Mesothelial cell of epicardium (in vitro differentiated cells): ENCODE data around the gene GREB1L. TPM values are rescaled to one million over a fixed set of nuclear protein-coding genes. Genes with fewer than 3 reads are reported as not detected.
A peak's percentile ranks its signal among the peaks of the same experiment; 100 is the strongest.
"Not testable (repeated sequence)": the region's sequence is repeated elsewhere in the genome, so short reads cannot be mapped to it uniquely, and the experiment has no call there.

Experiments used
- DNase-seq, 2 experiments: peaks; one replicate each; pipeline ENCODE4 v3.0.0; 2021; ENCODE audit warnings: low spot score in 2 of 2; ENCODE audit not compliant: unreplicated experiment in 2 of 2
- H3K27ac Mint-ChIP-seq: 2 replicates; pipeline ENCODE4 v1.8.0; 2021; ENCODE audit warnings: mixed read lengths
- H3K27me3 Mint-ChIP-seq: 2 replicates; pipeline ENCODE4 v1.8.0; 2021; ENCODE audit warnings: low read depth, mixed read lengths
- H3K36me3 Mint-ChIP-seq: 2 replicates; pipeline ENCODE4 v1.8.0; 2021; ENCODE audit warnings: mixed read lengths
- H3K4me1 Mint-ChIP-seq: 2 replicates; pipeline ENCODE4 v1.8.0; 2021; ENCODE audit warnings: mixed read lengths
- H3K4me3 Mint-ChIP-seq: 2 replicates; pipeline ENCODE4 v1.8.0; 2021; ENCODE audit warnings: mild to moderate bottlenecking, moderate library complexity, mixed read lengths
- H3K9me3 Mint-ChIP-seq: 2 replicates; pipeline ENCODE4 v1.8.0; 2021; ENCODE audit warnings: mixed read lengths
- total RNA-seq: library from RNA; stranded (reverse); gene quantifications from 3 replicates; pipeline ENCODE4 v1.2.1, GENCODE V29; 2021
- TF ChIP-seq, protein P1 (sequence below): fragments of 200-600 bp; sonication (generic); IDR thresholded peaks from one replicate; pipeline ENCODE4 v1.5.0; 2021; ENCODE audit warnings: antibody characterized with exemption; ENCODE audit not compliant: unreplicated experiment

GREB1L gene
- total RNA-seq, 1 donor from 2014 or later = 25.5 TPM

DNA sequence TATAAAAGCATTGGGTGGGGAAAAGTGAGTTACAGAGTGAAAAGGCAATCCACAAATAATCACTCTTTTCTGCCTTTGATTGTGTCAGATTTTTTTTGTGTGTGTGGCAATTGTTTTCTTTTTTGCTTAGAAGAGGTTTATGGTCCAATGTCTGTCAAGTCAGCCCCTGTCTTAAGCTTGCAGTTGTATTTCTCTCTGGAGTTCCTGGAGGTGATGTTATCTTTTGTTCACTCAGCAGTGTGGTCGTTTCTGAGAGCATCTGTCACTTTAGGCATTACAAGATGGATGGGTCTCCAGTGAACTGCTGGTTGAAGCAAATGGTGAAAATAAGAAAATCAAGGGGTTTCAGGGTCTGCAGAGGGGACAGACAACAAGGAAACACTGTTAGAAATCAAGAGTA, 121.3 kb downstream of the GREB1L start:
- Mint-ChIP-seq H3K4me1 (peaks cover 39% of the 10 kb centered on the region), H3K4me3 (no peak overlapping the region), H3K27me3 (no peaks in the 10 kb centered on the region), H3K27ac (no peak overlapping the region), H3K36me3 (no peaks in the 10 kb centered on the region), H3K9me3 (peaks cover 4% of the 10 kb centered on the region)
- TF ChIP-seq, protein P1, sequence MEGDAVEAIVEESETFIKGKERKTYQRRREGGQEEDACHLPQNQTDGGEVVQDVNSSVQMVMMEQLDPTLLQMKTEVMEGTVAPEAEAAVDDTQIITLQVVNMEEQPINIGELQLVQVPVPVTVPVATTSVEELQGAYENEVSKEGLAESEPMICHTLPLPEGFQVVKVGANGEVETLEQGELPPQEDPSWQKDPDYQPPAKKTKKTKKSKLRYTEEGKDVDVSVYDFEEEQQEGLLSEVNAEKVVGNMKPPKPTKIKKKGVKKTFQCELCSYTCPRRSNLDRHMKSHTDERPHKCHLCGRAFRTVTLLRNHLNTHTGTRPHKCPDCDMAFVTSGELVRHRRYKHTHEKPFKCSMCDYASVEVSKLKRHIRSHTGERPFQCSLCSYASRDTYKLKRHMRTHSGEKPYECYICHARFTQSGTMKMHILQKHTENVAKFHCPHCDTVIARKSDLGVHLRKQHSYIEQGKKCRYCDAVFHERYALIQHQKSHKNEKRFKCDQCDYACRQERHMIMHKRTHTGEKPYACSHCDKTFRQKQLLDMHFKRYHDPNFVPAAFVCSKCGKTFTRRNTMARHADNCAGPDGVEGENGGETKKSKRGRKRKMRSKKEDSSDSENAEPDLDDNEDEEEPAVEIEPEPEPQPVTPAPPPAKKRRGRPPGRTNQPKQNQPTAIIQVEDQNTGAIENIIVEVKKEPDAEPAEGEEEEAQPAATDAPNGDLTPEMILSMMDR = no peak
- DNase-seq = no peak

DNA sequence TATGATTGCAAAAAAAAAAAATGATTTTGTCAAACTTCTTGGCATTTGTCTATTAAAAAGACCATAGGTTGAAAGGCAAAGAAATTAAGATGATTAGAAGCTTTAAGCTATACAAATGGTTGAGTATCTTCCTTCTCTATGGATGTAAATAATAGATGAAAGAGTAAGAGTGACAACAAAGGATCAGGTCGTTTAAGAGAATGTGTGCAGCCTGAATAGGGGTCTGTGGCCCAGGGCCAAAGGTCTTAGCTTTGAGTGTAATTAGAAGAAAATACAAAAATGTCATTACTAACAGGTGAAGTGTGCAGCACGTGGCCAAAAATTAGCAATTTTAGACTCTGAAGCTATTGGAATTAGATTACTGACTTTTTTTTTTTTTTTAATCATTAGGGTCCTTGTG, 122.4 kb downstream of the GREB1L start:
- Mint-ChIP-seq H3K36me3 (no peaks in the 10 kb centered on the region), H3K4me1 (peaks cover 48% of the 10 kb centered on the region), H3K27me3 (no peaks in the 10 kb centered on the region), H3K4me3 (no peak overlapping the region), H3K9me3 (no peaks in the 10 kb centered on the region), H3K27ac (no peak overlapping the region)
- TF ChIP-seq, protein P1 = no peak
- no peak for DNase-seq

DNA sequence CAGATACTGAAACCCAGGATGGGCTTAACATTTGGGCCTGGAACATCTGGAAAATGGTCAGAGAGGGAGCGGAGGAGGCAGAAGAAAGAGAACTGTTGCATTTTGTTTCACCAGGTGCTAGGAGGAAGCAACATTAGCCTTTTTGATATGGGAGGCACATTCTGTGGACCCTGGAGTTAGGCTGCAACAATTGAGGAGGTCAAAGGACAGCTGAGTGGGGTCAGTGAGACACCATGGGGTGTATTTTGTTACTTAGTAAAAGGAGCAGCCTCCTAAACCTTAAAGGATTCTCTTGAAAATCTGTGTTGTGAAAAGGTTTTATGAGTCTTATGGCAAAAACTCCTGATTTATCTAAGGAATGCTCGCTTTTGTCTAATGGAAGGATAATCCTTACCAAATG, 124.9 kb downstream of the GREB1L start:
- Mint-ChIP-seq H3K27me3 (no peaks in the 10 kb centered on the region), H3K4me1 (peaks cover 31% of the 10 kb centered on the region), H3K36me3 (no peaks in the 10 kb centered on the region), H3K9me3 (no peaks in the 10 kb centered on the region), H3K27ac (peak overlapping the region; percentile 85), H3K4me3 (peak overlapping the region; percentile 3)
- TF ChIP-seq, protein P1 = no peak
- DNase-seq = no peak

DNA sequence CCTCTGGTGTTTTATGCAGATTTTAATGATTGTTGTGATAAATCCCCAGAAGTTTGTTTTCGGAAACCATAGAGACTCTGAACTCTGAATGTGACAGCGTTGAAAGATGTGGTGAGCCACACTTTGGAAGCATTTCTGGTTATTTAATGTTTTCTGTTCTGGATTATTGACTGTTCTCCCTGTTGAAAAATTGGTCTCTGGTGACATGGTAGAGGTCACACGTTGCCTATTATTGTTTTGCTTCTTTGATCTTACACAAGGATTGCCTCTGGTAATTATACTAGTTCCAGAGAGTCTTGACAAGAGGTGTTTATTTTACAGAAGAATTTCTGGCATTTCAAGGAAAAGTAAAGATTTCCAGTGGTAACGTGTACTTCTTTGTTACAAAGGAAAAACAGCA, 127.1 kb downstream of the GREB1L start:
- Mint-ChIP-seq H3K4me1 (peaks cover 31% of the 10 kb centered on the region), H3K27me3 (no peaks in the 10 kb centered on the region)

DNA sequence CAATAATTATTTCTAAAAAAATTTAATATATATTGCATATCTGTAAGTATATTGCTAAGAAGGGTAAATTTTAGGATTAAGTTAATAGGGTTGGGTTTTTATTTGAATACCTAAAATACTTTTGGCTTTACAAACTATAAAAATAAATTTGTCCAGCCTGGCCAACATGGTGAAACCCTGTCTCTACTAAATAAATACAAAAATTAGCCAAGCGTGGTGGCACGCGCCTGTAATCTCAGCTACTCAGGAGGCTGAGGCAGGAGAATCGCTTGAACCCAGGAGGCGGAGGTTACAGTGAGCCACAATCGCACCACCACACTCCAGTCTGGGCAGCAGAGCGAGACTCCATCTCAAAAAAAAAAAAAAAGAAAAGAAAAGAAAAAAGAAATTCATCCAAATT, 127.6 kb downstream of the GREB1L start:
- not testable (repeated sequence) for DNase-seq, H3K9me3 Mint-ChIP-seq, H3K36me3 Mint-ChIP-seq, H3K4me3 Mint-ChIP-seq, H3K27me3 Mint-ChIP-seq
- H3K27ac Mint-ChIP-seq = peak overlapping the region; percentile 79
- peaks cover 31% of the 10 kb centered on the region for H3K4me1 Mint-ChIP-seq

More for the DNA sequence above, 127.1 kb downstream of the GREB1L start:
- no peaks in the 10 kb centered on the region for H3K9me3 Mint-ChIP-seq
- H3K36me3 Mint-ChIP-seq = peaks cover 5% of the 10 kb centered on the region
- TF ChIP-seq, protein P1 = no peak
- H3K27ac Mint-ChIP-seq = peak overlapping the region; percentile 91
- DNase-seq = no peak
- H3K4me3 Mint-ChIP-seq = no peak overlapping the region

DNA sequence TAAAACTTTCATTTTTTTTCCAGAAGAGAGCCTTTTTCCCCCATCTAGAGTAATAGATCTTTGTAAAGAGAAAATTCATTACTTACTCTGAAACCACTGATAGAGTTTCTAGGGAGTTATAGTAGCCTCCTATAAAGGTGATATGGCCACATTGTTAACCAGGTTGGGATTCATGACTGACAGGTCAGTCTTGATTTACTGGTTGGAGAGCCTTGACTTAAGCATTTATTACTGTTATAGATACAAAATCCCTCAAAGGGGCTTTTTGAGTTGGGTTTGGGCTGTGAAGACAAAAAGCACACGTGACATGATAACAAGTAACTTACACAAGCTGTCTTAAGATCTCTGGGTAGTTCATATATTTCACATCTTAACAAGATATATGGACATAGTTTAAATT, 141.0 kb downstream of the GREB1L start:
- H3K36me3 Mint-ChIP-seq = peaks cover 15% of the 10 kb centered on the region
- no peak for DNase-seq
- TF ChIP-seq, protein P1 = no peak
- no peaks in the 10 kb centered on the region for H3K9me3 Mint-ChIP-seq
- no peak overlapping the region for H3K27ac Mint-ChIP-seq
- H3K27me3 Mint-ChIP-seq = no peaks in the 10 kb centered on the region
- H3K4me1 Mint-ChIP-seq = peaks cover 3% of the 10 kb centered on the region
- H3K4me3 Mint-ChIP-seq = no peak overlapping the region
